IPS-18a (cell line): ENCODE results near the gene PHLDA2.

Experiments
- H3K27ac ChIP-seq: one replicate; pipeline ENCODE4 v1.5.1; 2013; ENCODE audit warnings: low read length
- H3K27me3 ChIP-seq: one replicate; pipeline ENCODE4 v1.6.1; 2013; ENCODE audit warnings: mild to moderate bottlenecking, low read length; ENCODE audit not compliant: control insufficient read depth, insufficient read depth
- H3K36me3 ChIP-seq: one replicate; pipeline ENCODE4 v1.6.1; 2013; ENCODE audit warnings: low read depth, low read length; ENCODE audit not compliant: control insufficient read depth
- H3K4me1 ChIP-seq: one replicate; pipeline ENCODE4 v1.6.1; 2013; ENCODE audit warnings: low read depth, low read length; ENCODE audit not compliant: control insufficient read depth
- H3K4me3 ChIP-seq: one replicate; pipeline ENCODE4 v1.5.1; 2013; ENCODE audit warnings: low read length
- H3K9ac ChIP-seq: one replicate; pipeline ENCODE4 v1.6.1; 2013; ENCODE audit warnings: mild to moderate bottlenecking, low read length, moderate library complexity
- H3K9me3 ChIP-seq: one replicate; pipeline ENCODE4 v1.6.1; 2013; ENCODE audit warnings: low read depth, low read length; ENCODE audit not compliant: control insufficient read depth

The PHLDA2 gene

GRCh38 chr11:2881076-2881980 lies 47.9 kb downstream of the PHLDA2 start:
- peaks cover 9% of the 10 kb centered on the region for H3K4me1 ChIP-seq
- no peaks in the 10 kb centered on the region for H3K9me3 ChIP-seq
- H3K27me3 ChIP-seq, result peaks cover 63% of the 10 kb centered on the region
- H3K36me3 ChIP-seq, result no peaks in the 10 kb centered on the region
- no peak overlapping the region for H3K9ac ChIP-seq
- H3K27ac ChIP-seq, result no peak overlapping the region
- H3K4me3 ChIP-seq, result no peak overlapping the region

- no peaks in the 10 kb centered on the region for H3K36me3 ChIP-seq
- H3K27me3 ChIP-seq, result peaks cover 65% of the 10 kb centered on the region
- no peak overlapping the region for H3K9ac ChIP-seq
- H3K27ac ChIP-seq, result no peak overlapping the region
- H3K4me3 ChIP-seq, result no peak overlapping the region
- no peaks in the 10 kb centered on the region for H3K9me3 ChIP-seq
- H3K4me1 ChIP-seq, result peaks cover 8% of the 10 kb centered on the region
These were observed 48.6 kb downstream of the PHLDA2 start for GRCh38 chr11:2880646-2881045.

GRCh38 chr11:2878782-2879181 lies 50.4 kb downstream of the PHLDA2 start:
- no peak overlapping the region for H3K4me3 ChIP-seq

More at GRCh38 chr11:2878782-2879181, 50.4 kb downstream of the PHLDA2 start:
- Histone ChIP-seq H3K4me1 (peaks cover 8% of the 10 kb centered on the region), H3K27ac (no peak overlapping the region), H3K27me3 (peaks cover 76% of the 10 kb centered on the region), H3K36me3 (no peaks in the 10 kb centered on the region), H3K9me3 (no peaks in the 10 kb centered on the region), H3K9ac (no peak overlapping the region)
